Karpas-422 (cell line): ENCODE measurements around the gene BICD1. TPM values are rescaled to one million over a fixed set of nuclear protein-coding genes. Genes with fewer than 3 reads are reported as not detected.

Source experiments
- DNase-seq: peaks from one replicate; pipeline ENCODE4 v3.0.0-alpha.2; 2015
- H2AFZ ChIP-seq: fragments of 200-600 bp; sonication (generic); 2 replicates; pipeline ENCODE4 v1.6.1; 2014; ENCODE audit warnings: antibody characterized with exemption, low read length, mixed read lengths
- H3K27ac ChIP-seq: fragments of 200-600 bp; sonication (generic); 2 replicates; pipeline ENCODE4 v1.5.1; 2014; ENCODE audit warnings: mild to moderate bottlenecking, low read length, moderate library complexity
- H3K27me3 ChIP-seq: fragments of 200-600 bp; sonication (generic); 2 replicates; pipeline ENCODE4 v1.6.1; 2014; ENCODE audit warnings: low read length, mixed read lengths
- H3K36me3 ChIP-seq: fragments of 200-600 bp; sonication (generic); 2 replicates; pipeline ENCODE4 v1.6.1; 2014; ENCODE audit warnings: low read length, mixed read lengths; ENCODE audit not compliant: insufficient read depth
- H3K4me1 ChIP-seq: fragments of 200-600 bp; sonication (generic); 2 replicates; pipeline ENCODE4 v1.6.1; 2014; ENCODE audit warnings: mild to moderate bottlenecking, low read length, mixed read lengths
- H3K4me2 ChIP-seq: fragments of 200-600 bp; sonication (generic); 2 replicates; pipeline ENCODE4 v1.6.1; 2014; ENCODE audit warnings: low read length, low read depth, mild to moderate bottlenecking; ENCODE audit not compliant: poor library complexity, severe bottlenecking
- H3K4me3 ChIP-seq: fragments of 200-600 bp; sonication (generic); 2 replicates; pipeline ENCODE4 v1.5.1; 2014; ENCODE audit warnings: mild to moderate bottlenecking, antibody characterized with exemption, low read length, mixed read lengths
- H3K79me2 ChIP-seq: fragments of 200-600 bp; sonication (generic); 2 replicates; pipeline ENCODE4 v1.6.1; 2014; ENCODE audit warnings: mild to moderate bottlenecking, low read length, mixed read lengths
- H3K9ac ChIP-seq: fragments of 200-600 bp; sonication (generic); 2 replicates; pipeline ENCODE4 v1.6.0; 2014; ENCODE audit warnings: low read length
- H3K9me2 ChIP-seq: fragments of 200-600 bp; sonication (generic), shearing (Covaris generic); replicated peaks from 2 replicates; pipeline ENCODE4 v1.6.0; 2014; ENCODE audit warnings: mild to moderate bottlenecking, low read length, moderate library complexity; ENCODE audit not compliant: insufficient read depth
- H3K9me3 ChIP-seq: fragments of 300-700, 200-600 bp; sonication (generic); 2 replicates; pipeline ENCODE4 v1.6.1; 2014; ENCODE audit warnings: low read length, mixed read lengths
- H4K20me1 ChIP-seq: fragments of 200-600 bp; sonication (generic); 2 replicates; pipeline ENCODE4 v1.6.1; 2014; ENCODE audit warnings: mild to moderate bottlenecking, antibody characterized with exemption, low read length, low read depth; ENCODE audit not compliant: insufficient read depth
- total RNA-seq: library from RNA; depleted of rRNA; stranded (reverse); fragments of >200 nt; shearing (Covaris generic); gene quantifications from 2 replicates; pipeline ENCODE4 v1.2.3, GENCODE V29; 2014; ENCODE audit warnings: low replicate concordance

BICD1 gene
- total RNA-seq, 1 experiment from 2014 or later = 55.7 TPM

DNA sequence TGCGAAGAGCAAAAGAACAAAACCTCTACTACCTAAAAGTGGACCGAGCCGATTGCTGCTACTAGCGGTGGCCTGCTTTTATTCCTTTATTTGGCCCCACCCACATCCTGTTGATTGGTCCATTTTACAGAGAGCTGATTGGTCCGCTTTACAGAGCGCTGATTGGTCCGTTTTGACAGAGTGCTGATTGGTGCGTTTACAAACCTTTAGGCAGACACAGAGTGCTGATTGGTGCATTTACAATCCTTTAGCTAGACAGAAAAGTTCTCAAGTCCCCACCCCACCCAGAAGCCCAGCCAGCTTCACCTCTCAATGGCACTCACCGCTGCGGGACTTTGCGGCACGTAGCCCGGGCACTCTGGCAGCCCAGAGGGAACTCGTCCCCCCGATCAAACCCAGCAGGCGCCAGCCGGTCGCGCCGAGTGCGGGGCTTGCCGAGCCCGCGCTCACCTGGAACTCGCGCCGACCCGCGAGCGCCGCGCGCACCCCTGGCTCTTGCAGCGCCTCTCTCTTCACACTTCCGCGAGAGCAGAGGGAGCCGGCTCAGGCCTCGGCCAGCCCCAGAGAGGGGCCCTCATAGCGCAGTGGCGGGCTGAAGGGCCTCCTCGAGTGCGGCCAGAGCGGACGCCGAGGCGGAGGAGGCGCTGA, 284.0 kb downstream of the BICD1 start:
- Histone ChIP-seq H3K4me2 (no peak overlapping the region), H3K27me3 (no peaks in the 10 kb centered on the region), H4K20me1 (no peaks in the 10 kb centered on the region), H3K9me3 (no peaks in the 10 kb centered on the region), H2AFZ (no peak overlapping the region), H3K36me3 (no peaks in the 10 kb centered on the region), H3K4me3 (no peak overlapping the region), H3K9ac (no peak overlapping the region), H3K4me1 (no peaks in the 10 kb centered on the region), H3K27ac (no peak overlapping the region), H3K79me2 (no peaks in the 10 kb centered on the region), H3K9me2 (no peaks in the 10 kb centered on the region)
- DNase-seq = no peak

DNA sequence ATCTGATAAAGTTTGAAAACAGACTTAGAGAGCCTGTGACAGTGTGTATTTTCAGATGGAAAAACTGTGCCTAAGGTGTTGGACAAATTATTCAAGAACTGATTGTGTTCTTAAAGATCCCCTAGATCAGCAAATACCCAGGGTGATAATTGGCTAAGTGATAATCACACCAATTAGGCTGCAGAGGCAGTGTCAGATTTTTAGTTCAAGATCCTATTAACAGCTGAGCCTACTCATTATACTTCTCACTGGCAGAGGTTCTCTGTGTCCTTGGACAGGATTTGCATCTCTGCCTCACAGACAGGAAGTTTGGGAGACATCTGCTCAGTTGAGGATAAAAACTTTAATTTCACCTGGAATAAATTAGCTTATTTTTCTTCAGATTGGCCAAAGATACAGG, 288.4 kb downstream of the BICD1 start:
- Histone ChIP-seq H3K27ac (no peak overlapping the region), H3K27me3 (no peaks in the 10 kb centered on the region; the same call in 1 of the 2 replicates), H3K79me2 (no peaks in the 10 kb centered on the region), H3K9me3 (no peaks in the 10 kb centered on the region), H3K4me2 (no peak overlapping the region), H3K9me2 (no peaks in the 10 kb centered on the region), H3K36me3 (no peaks in the 10 kb centered on the region), H3K9ac (no peak overlapping the region), H3K4me3 (no peak overlapping the region), H4K20me1 (no peaks in the 10 kb centered on the region), H2AFZ (no peak overlapping the region), H3K4me1 (peaks cover 10% of the 10 kb centered on the region)
- DNase-seq = no peak

DNA sequence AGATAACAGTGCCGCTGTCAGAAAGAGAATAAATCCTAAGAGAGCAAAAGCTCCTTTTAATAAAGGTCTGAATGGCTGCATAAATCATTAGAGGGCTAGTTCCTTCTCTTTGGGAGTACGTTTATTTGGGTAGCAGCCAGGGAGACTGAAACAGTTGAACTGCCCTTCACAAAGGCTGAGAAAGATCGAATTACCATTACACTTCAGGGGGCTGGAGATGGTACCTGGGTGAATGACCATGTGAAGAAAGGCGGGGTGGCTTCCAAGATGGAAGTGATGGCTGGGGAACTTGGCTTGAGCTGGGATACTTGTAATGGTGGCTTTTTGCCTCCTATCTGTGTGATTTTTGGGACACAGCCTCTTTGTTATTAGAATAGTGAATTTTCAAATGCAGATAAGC, 291.0 kb downstream of the BICD1 start:
- Histone ChIP-seq H4K20me1 (no peaks in the 10 kb centered on the region), H2AFZ (no peak overlapping the region), H3K36me3 (no peaks in the 10 kb centered on the region), H3K27ac (no peak overlapping the region), H3K4me3 (no peak overlapping the region), H3K4me1 (peaks cover 11% of the 10 kb centered on the region), H3K9me2 (no peaks in the 10 kb centered on the region), H3K9ac (no peak overlapping the region), H3K4me2 (no peak overlapping the region), H3K9me3 (no peaks in the 10 kb centered on the region), H3K27me3 (no peaks in the 10 kb centered on the region; the same call in 1 of the 2 replicates), H3K79me2 (no peaks in the 10 kb centered on the region)
- DNase-seq = no peak

DNA sequence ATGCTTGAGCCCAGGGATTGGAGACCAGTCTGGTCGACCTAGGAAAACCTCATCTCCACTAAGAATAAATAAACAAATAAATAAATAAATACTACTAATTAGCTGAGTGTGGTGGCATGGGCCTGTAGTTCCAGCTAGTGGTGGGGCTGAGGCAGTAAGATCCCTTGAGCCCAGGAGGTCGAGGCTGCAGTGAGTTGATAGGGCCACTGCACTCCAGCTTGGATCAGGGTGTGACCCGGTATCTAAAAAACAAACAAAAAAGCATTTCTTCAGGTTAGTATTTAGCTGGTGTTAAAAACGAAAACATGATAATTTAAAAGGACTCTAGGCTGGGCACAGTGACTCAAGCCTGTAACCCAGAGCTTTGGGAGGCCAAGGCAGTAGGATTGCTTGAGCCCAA, 291.5 kb downstream of the BICD1 start:
- Histone ChIP-seq H3K4me3 (no peak overlapping the region), H3K27ac (no peak overlapping the region), H3K9me2 (no peaks in the 10 kb centered on the region), H4K20me1 (no peaks in the 10 kb centered on the region), H3K27me3 (no peaks in the 10 kb centered on the region; the same call in 1 of the 2 replicates), H3K9ac (no peak overlapping the region), H3K79me2 (no peaks in the 10 kb centered on the region), H3K4me1 (peaks cover 11% of the 10 kb centered on the region), H3K4me2 (no peak overlapping the region), H3K9me3 (no peaks in the 10 kb centered on the region), H3K36me3 (no peaks in the 10 kb centered on the region), H2AFZ (no peak overlapping the region)
- DNase-seq = no peak

DNA sequence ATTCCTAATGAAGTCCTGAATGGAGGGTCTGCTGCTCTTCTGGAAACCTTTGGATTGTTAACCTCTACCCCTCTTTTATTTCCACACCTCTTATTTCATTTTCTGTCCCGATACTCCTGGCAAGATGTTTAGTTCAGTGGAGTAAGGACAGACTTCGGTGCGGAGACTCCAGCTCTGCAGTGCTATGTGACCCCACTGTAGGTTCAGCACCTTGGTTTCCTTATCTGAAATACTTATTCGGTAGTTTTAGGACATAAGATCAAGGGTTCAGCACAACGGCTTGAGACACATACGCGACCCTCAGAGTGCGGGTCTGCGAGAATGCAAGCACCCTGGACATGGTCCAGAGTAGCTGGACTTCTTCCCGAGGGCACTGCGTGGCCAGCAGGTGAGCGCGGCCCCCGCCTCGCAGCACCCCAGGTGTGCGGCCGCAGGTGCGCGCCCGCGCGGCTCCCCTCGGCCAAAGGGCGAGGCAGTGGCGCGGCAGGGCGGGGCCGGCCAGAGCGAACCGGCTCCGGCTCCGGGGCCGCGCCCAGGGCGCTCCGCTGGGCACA, 292.2 kb downstream of the BICD1 start:
- Histone ChIP-seq H3K79me2 (no peaks in the 10 kb centered on the region), H3K9ac (peak overlapping the region; percentile 55), H3K27ac (no peak overlapping the region), H3K4me1 (peaks cover 11% of the 10 kb centered on the region), H3K9me3 (no peaks in the 10 kb centered on the region), H3K4me2 (peak overlapping the region; percentile 81), H3K27me3 (no peaks in the 10 kb centered on the region; the same call in 1 of the 2 replicates), H2AFZ (peak overlapping the region; percentile 82; the same call in 1 of the 2 replicates), H3K9me2 (no peaks in the 10 kb centered on the region), H3K4me3 (peak overlapping the region; percentile 72), H4K20me1 (no peaks in the 10 kb centered on the region), H3K36me3 (no peaks in the 10 kb centered on the region)
- DNase-seq = no peak

DNA sequence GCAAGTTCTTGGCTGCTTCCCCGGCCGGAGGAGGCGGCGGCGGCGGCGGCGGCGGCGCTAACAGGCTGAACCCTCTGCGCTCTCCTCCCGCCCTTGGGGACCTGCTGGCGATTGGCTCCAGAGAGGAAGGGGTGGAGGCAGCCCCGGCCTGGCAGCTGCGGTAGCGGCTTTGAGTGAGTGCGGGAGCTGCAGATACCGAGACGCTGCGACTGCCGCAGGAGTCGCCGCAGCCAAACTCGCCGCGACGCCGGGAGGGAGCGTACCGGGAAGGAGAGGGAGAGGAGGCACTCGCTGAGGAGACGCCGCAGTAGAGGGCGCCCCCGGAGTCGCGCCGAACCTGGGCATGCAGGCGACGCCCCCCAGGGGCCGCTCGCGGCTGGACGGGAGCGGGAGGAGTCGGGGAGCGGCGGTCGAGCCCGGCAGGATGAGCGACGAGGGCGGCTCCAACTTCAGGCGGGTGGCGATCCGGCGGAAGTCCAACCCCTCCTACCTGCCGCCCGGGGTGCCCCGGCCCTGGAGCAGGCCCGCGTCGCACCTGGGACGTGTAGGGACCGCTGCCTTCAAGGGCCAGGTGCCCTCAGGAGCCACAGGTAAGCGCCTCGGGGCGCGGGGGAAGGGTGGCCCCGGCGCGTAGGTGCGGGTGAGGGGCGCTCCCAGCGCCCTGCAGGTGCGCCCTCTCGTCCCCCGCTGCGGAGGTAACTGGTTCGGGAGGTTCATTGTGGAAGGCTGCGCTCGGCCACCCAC, 292.9 kb downstream of the BICD1 start, which contains the start of gene FGD4:
Gene FGD4, plus strand, starts transcription at position 189 of the 744 bp plus-strand sequence.
- Histone ChIP-seq H3K27ac (no peak within 1 kb of the TSS), H4K20me1 (no peaks in the 10 kb centered on the region), H3K4me1 (peaks cover 11% of the 10 kb centered on the region), H3K4me2 (peak within 1 kb of the TSS; percentile 81), H3K27me3 (no peaks in the 10 kb centered on the region; the same call in 1 of the 2 replicates), H3K9me3 (no peaks in the 10 kb centered on the region), H3K9me2 (no peaks in the 10 kb centered on the region), H3K9ac (peak within 1 kb of the TSS; percentile 55), H3K4me3 (peak within 1 kb of the TSS; percentile 72), H2AFZ (peak within 1 kb of the TSS; percentile 82), H3K36me3 (no peaks in the 10 kb centered on the region), H3K79me2 (no peaks in the 10 kb centered on the region)
- peak; percentile 87 for DNase-seq

DNA sequence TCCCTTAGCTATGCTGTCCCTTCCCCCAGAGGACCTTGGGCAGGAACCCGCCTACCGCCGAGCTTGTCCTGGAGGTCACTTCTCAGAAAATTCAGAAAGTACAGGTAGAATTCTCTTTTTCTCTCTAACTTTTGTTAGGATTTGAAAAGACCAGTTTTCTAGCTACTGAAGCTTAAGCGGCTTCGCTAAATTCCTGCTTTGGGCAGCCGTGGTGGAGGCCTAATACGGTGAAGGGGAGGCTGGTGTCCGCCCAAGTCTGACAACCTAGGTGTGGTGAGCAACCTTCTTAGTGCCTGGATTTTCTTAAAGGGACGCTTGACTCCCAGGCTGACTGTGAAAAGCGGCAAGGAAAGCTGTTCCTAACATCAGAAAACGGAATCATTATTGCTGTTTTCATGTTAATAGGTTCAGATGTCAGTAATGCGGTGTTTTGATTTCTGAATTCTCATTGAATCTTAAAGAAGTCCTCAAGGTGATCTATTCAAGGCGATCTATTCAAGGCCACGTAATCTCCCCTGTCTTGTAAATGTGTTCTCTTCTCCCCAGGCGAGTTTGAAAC, 293.5 kb downstream of the BICD1 start:
- peaks cover 11% of the 10 kb centered on the region for H3K4me1 ChIP-seq
- H3K9me3 ChIP-seq = no peaks in the 10 kb centered on the region
- no peak for DNase-seq
- no peak overlapping the region for H3K27ac ChIP-seq
- H3K79me2 ChIP-seq = no peaks in the 10 kb centered on the region
- peak overlapping the region; percentile 81 for H3K4me2 ChIP-seq
- H4K20me1 ChIP-seq = no peaks in the 10 kb centered on the region
- H3K9ac ChIP-seq = no peak overlapping the region
- peak overlapping the region; percentile 82; the same call in 1 of the 2 replicates for H2AFZ ChIP-seq
- peak overlapping the region; percentile 72 for H3K4me3 ChIP-seq
- no peaks in the 10 kb centered on the region for H3K9me2 ChIP-seq
- H3K36me3 ChIP-seq = no peaks in the 10 kb centered on the region
- no peaks in the 10 kb centered on the region; the same call in 1 of the 2 replicates for H3K27me3 ChIP-seq

DNA sequence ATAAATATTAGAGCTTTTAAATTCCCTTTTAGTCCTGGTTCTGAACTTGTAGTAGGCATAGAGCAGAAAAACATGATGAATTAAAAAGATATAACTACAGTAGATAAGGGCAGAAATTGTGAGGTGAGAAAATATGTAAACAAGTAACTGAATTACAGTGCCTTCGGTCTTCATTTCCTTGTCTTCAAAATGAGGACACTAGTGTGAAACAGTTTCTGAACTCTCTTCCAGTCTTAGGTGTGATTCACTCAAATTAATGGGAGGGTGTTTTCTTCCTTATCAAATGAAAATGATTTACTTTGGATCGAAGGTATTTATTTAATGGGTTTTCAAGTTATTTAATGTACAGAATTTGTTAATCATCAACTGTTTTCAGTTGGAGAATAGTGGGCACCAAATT, 294.2 kb downstream of the BICD1 start:
- Histone ChIP-seq H3K4me1 (peaks cover 11% of the 10 kb centered on the region), H3K36me3 (no peaks in the 10 kb centered on the region), H4K20me1 (no peaks in the 10 kb centered on the region), H3K9ac (no peak overlapping the region), H3K27me3 (no peaks in the 10 kb centered on the region; the same call in 1 of the 2 replicates), H3K9me3 (no peaks in the 10 kb centered on the region), H3K9me2 (no peaks in the 10 kb centered on the region), H3K27ac (no peak overlapping the region), H2AFZ (no peak overlapping the region), H3K4me3 (no peak overlapping the region), H3K79me2 (no peaks in the 10 kb centered on the region), H3K4me2 (no peak overlapping the region)
- no peak for DNase-seq
